Gastrocnemius medialis (tissue), 4 donors: ENCODE measurements around the gene CENPP.

ENCODE experiments used
- POLR2A ChIP-seq, 2 donors: fragments of 450-650 bp; IDR thresholded peaks; one replicate each; pipeline ENCODE4 v1.6.1; 2017; ENCODE audit warnings: antibody characterized with exemption in 2 of 2, mild to moderate bottlenecking in 2 of 2, moderate library complexity in 2 of 2
- TF ChIP-seq, protein P1 (sequence below), 5 experiments: fragments of 450-650 bp in 3 of 5; fragments of 200-600 bp in 2 of 5; sonication (generic) in 2 of 5; IDR thresholded peaks in 4 of 5; conservative IDR thresholded peaks in 1 of 5; 1 replicate in 4 of 5; 2 replicates in 1 of 5; pipeline ENCODE4 v1.5.1; 2016 to 2019; ENCODE audit warnings: antibody characterized with exemption in 5 of 5, mild to moderate bottlenecking in 3 of 5, moderate library complexity in 3 of 5

DNA sequence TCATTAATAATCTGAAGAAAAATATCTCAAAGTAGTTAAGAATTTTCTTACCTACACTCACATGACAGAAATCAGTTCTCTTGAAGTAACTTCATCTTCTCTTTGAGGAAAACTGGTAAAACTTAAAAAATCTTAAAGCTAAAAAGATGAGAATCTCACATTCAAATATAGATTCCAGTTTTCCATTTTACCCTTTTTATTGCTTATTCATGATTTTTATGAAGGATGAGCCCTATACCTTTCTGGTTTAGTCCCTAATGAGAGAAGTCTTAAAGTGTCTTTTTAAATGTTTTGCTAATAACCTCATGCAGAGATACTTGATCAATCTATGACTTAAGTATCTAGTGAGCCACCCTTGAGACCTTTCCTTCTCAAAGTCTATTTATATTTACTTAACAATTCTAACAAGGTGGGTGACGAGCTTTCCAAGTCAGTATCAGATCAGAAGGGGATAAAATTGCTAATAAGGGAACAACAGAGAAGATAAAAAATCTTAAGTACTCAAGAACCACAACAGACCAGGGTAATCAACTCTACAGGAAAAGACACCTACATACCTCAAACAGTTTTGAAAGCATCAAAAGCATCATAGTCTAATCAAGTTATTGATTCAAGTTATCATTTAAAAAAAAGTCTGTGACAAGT lies 34.8 kb upstream of the CENPP start:
- TF ChIP-seq, protein P1, sequence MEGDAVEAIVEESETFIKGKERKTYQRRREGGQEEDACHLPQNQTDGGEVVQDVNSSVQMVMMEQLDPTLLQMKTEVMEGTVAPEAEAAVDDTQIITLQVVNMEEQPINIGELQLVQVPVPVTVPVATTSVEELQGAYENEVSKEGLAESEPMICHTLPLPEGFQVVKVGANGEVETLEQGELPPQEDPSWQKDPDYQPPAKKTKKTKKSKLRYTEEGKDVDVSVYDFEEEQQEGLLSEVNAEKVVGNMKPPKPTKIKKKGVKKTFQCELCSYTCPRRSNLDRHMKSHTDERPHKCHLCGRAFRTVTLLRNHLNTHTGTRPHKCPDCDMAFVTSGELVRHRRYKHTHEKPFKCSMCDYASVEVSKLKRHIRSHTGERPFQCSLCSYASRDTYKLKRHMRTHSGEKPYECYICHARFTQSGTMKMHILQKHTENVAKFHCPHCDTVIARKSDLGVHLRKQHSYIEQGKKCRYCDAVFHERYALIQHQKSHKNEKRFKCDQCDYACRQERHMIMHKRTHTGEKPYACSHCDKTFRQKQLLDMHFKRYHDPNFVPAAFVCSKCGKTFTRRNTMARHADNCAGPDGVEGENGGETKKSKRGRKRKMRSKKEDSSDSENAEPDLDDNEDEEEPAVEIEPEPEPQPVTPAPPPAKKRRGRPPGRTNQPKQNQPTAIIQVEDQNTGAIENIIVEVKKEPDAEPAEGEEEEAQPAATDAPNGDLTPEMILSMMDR (IDR thresholded peaks at IDR 0.05 in 4 of 5, conservative IDR thresholded peaks at IDR 0.05 in 1 of 5): no peak
- no peak for TF ChIP-seq POLR2A (IDR thresholded peaks at IDR 0.05)
